NB4 (cell line): ENCODE results near the gene NFYA.

ENCODE experiments used
- DNase-seq: peaks from one replicate; pipeline ENCODE4 v3.0.0; 2010; ENCODE audit warnings: low read depth
- H3K4me3 ChIP-seq: one replicate; pipeline ENCODE4 v1.5.1; 2011; ENCODE audit warnings: mild to moderate bottlenecking, low read depth, low read length, moderate library complexity
- MYC ChIP-seq: IDR thresholded peaks from 2 replicates; pipeline ENCODE4 v1.6.1; 2011; ENCODE audit warnings: low read depth, low read length
- POLR2A ChIP-seq: IDR thresholded peaks from 2 replicates; pipeline ENCODE4 v1.6.1; 2011; ENCODE audit warnings: mild to moderate bottlenecking; ENCODE audit not compliant: insufficient read length; ENCODE audit errors: extremely low read depth
- TF ChIP-seq, protein P1 (sequence below): IDR thresholded peaks from one replicate; pipeline ENCODE4 v1.5.1; 2012; ENCODE audit warnings: low read depth, low read length
- TF ChIP-seq, protein P2 (sequence below): IDR thresholded peaks from 2 replicates; pipeline ENCODE4 v1.6.1; 2011; ENCODE audit warnings: low read depth, low read length

The NFYA gene

GRCh38 chr6:41136911-41137310 lies 64.1 kb downstream of the NFYA start:
- TF ChIP-seq, protein P1, sequence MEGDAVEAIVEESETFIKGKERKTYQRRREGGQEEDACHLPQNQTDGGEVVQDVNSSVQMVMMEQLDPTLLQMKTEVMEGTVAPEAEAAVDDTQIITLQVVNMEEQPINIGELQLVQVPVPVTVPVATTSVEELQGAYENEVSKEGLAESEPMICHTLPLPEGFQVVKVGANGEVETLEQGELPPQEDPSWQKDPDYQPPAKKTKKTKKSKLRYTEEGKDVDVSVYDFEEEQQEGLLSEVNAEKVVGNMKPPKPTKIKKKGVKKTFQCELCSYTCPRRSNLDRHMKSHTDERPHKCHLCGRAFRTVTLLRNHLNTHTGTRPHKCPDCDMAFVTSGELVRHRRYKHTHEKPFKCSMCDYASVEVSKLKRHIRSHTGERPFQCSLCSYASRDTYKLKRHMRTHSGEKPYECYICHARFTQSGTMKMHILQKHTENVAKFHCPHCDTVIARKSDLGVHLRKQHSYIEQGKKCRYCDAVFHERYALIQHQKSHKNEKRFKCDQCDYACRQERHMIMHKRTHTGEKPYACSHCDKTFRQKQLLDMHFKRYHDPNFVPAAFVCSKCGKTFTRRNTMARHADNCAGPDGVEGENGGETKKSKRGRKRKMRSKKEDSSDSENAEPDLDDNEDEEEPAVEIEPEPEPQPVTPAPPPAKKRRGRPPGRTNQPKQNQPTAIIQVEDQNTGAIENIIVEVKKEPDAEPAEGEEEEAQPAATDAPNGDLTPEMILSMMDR: no peak
- TF ChIP-seq MYC (no peak), POLR2A (no peak)
- TF ChIP-seq, protein P2, sequence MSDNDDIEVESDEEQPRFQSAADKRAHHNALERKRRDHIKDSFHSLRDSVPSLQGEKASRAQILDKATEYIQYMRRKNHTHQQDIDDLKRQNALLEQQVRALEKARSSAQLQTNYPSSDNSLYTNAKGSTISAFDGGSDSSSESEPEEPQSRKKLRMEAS: no peak
- no peak for DNase-seq
- H3K4me3 ChIP-seq: no peak overlapping the region

GRCh38 chr6:41147917-41148316 lies 75.1 kb downstream of the NFYA start:
- TF ChIP-seq POLR2A (no peak), MYC (no peak)
- TF ChIP-seq, protein P2: no peak
- TF ChIP-seq, protein P1: no peak
- DNase-seq: no peak
- no peak overlapping the region for H3K4me3 ChIP-seq
